Measurements from ENCODE around the gene GGT5. TPM values are rescaled to one million over a fixed set of nuclear protein-coding genes. Genes with fewer than 3 reads are reported as not detected.

The GGT5 gene
- total RNA-seq, 1 donor from 2014 or later = 21.1 TPM

DNA sequence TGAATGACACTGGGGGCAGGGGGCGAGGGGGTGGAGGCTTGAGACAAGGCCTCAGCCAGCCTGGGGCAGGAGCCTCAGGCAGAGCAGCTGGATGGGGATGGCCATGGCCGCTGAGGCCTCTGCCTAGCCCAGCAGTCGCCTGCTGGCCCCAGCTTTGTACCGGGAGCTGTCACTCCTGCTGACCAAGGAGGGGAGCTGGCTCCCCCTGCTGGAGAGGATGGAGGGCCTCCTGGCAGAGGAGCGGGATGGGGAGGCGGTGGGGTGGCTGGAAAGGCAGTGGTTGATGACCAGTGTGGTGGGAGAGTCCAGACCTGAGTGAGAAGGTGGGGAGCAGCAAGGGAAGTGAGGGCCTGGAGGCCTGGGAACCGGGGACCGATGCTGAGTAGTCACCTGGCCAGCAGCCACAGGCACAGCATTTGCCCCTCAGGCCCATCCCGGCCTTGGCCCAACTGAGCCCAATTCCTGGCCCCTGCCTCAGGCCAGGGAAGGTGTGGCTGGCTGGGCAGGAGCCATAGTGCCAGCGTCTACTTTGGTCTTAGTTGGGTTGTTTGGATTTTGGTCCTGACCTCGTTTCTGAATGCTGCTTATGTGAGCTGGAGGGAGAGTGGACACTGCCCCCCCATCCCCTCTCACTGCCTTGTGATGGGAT is 69.6 kb downstream of the GGT5 start:
- Histone ChIP-seq H3K4me3 (no peak overlapping the region), H3K9me3 (replicated peaks) (no peaks in the 10 kb centered on the region), H3K27ac (replicated peaks) (peak overlapping the region; percentile 86), H3K36me3 (peaks cover 56% of the 10 kb centered on the region), H3K27me3 (ENCODE audit: low read depth) (no peaks in the 10 kb centered on the region), H3K4me1 (peaks cover 51% of the 10 kb centered on the region)
- intact Hi-C loops (cut with micrococcal nuclease) = no loop called here
- DNase-seq = peak; percentile 85
- TF ChIP-seq, protein P1, sequence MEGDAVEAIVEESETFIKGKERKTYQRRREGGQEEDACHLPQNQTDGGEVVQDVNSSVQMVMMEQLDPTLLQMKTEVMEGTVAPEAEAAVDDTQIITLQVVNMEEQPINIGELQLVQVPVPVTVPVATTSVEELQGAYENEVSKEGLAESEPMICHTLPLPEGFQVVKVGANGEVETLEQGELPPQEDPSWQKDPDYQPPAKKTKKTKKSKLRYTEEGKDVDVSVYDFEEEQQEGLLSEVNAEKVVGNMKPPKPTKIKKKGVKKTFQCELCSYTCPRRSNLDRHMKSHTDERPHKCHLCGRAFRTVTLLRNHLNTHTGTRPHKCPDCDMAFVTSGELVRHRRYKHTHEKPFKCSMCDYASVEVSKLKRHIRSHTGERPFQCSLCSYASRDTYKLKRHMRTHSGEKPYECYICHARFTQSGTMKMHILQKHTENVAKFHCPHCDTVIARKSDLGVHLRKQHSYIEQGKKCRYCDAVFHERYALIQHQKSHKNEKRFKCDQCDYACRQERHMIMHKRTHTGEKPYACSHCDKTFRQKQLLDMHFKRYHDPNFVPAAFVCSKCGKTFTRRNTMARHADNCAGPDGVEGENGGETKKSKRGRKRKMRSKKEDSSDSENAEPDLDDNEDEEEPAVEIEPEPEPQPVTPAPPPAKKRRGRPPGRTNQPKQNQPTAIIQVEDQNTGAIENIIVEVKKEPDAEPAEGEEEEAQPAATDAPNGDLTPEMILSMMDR (IDR thresholded peaks at IDR 0.05; ENCODE audit: borderline replicate concordance) = peak; percentile 91

DNA sequence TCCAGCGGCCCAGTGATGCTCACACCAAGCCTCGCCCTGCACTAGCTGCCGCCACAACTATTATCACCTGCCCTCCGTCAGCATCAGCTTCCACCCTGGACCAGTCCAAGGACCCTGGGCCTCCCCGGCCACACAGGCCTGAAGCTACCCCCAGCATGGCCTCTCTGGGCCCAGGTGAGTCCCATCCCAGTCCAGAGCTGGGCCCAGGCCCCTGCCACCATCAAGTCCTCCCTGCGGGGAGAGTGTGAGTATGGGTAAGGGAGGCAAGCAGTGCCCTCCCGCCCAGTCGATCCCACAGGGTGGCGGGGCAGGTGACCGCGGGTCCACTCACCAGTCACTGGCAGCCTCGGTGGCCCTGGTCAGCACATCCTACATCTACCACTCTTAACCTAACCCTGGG is 73.1 kb downstream of the GGT5 start:
- TF ChIP-seq, protein P1 (IDR thresholded peaks at IDR 0.05; ENCODE audit: borderline replicate concordance) = no peak
- DNase-seq = no peak
- intact Hi-C loops (cut with micrococcal nuclease) = no loop called here
- peaks cover 37% of the 10 kb centered on the region for H3K4me1 ChIP-seq
- H3K9me3 ChIP-seq (replicated peaks) = no peaks in the 10 kb centered on the region
- H3K27me3 ChIP-seq (ENCODE audit: low read depth) = no peaks in the 10 kb centered on the region
- peaks cover 73% of the 10 kb centered on the region for H3K36me3 ChIP-seq
- H3K27ac ChIP-seq (replicated peaks) = no peak overlapping the region
- H3K4me3 ChIP-seq = no peak overlapping the region

- DNase-seq = no peak
- intact Hi-C loops (cut with micrococcal nuclease) = no loop called here
- Histone ChIP-seq H3K36me3 (peaks cover 78% of the 10 kb centered on the region), H3K27ac (replicated peaks) (no peak overlapping the region), H3K4me3 (no peak overlapping the region), H3K4me1 (peaks cover 33% of the 10 kb centered on the region), H3K9me3 (replicated peaks) (no peaks in the 10 kb centered on the region), H3K27me3 (ENCODE audit: low read depth) (no peaks in the 10 kb centered on the region)
- TF ChIP-seq, protein P1 (IDR thresholded peaks at IDR 0.05; ENCODE audit: borderline replicate concordance) = no peak
These were observed 74.2 kb downstream of the GGT5 start for GRCh38 chr22:24170632-24171031.

DNA sequence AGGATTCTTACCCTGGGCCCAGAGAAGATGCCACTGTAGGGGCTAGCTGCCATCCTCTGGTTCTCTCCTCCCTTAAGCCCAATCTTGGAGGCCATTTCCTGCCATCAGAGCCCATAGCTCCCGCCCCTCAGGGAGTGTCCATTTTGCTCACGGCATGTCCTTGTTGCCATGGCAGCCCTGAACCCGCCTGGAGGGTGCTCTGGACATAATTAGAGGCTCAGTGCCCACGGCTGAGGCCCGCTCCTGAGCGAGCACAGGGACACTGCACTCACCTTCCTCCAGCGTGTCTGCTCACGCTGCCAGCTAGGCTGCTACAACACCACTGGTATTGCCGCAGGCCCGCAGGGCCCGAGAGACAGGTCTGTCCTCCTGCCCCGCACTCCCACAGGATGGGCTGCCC is 74.7 kb downstream of the GGT5 start:
- Histone ChIP-seq H3K4me3 (no peak overlapping the region), H3K9me3 (replicated peaks) (no peaks in the 10 kb centered on the region), H3K27ac (replicated peaks) (no peak overlapping the region), H3K27me3 (ENCODE audit: low read depth) (no peaks in the 10 kb centered on the region), H3K36me3 (peaks cover 81% of the 10 kb centered on the region), H3K4me1 (peaks cover 33% of the 10 kb centered on the region)
- intact Hi-C loops (cut with micrococcal nuclease) = no loop called here
- TF ChIP-seq, protein P1 (IDR thresholded peaks at IDR 0.05; ENCODE audit: borderline replicate concordance) = no peak
- DNase-seq = no peak

Other genes starting within 250 kb of the GGT5 start
- gene GSTT4, start 239.6 kb downstream of the GGT5 start, total RNA-seq = not detected
- 46.9 TPM for gene CABIN1, start 233.8 kb downstream of the GGT5 start, total RNA-seq
- 3.2 TPM for gene SUSD2, start 63.6 kb downstream of the GGT5 start, total RNA-seq
- 51.9 TPM for gene SPECC1L, start 25.7 kb upstream of the GGT5 start, total RNA-seq
- 3.6 TPM for gene ADORA2A, start 182.5 kb upstream of the GGT5 start, total RNA-seq